Activated naive CD8-positive, alpha-beta T cell treated with anti-CD3 and anti-CD28 coated beads, Interleukin-2, amount 10 ng/mL, durations not matched to agents 7 days and 5 days (primary cell): Measurements from ENCODE around the gene MLX. TPM values are rescaled to one million over a fixed set of nuclear protein-coding genes. Genes with fewer than 3 reads are reported as not detected.

Experiments used
- ATAC-seq: fragments of 150-1000 bp; cut with Tn5 transposase; one replicate; pipeline ENCODE4 v1.10.0; 2021; ENCODE audit warnings: low read depth, moderate library complexity
- POLR2A ChIA-PET: fragments of 350-600 bp; sonication (Branson Sonifier 250); formaldehyde crosslinking; loops from one replicate; lab custom pipeline; 2021; ENCODE audit warnings: antibody characterized with exemption; lab: Charles Lee
- DNase-seq: peaks from one replicate; pipeline ENCODE4 v3.0.0; 2021
- H3K27ac Mint-ChIP-seq: one replicate; pipeline ENCODE4 v1.8.0; 2022; ENCODE audit warnings: mild to moderate bottlenecking, mixed read lengths
- H3K27me3 Mint-ChIP-seq: one replicate; pipeline ENCODE4 v1.8.0; 2022; ENCODE audit warnings: mild to moderate bottlenecking, moderate library complexity, mixed read lengths
- H3K36me3 Mint-ChIP-seq: one replicate; pipeline ENCODE4 v1.8.0; 2021; ENCODE audit warnings: mild to moderate bottlenecking, mixed read lengths
- H3K4me1 Mint-ChIP-seq: one replicate; pipeline ENCODE4 v1.8.0; 2021; ENCODE audit warnings: mixed read lengths
- H3K4me3 Mint-ChIP-seq: one replicate; pipeline ENCODE4 v1.8.0; 2022; ENCODE audit warnings: mild to moderate bottlenecking, moderate library complexity, mixed read lengths
- H3K9me3 Mint-ChIP-seq: one replicate; pipeline ENCODE4 v1.8.0; 2021; ENCODE audit warnings: mixed read lengths
- total RNA-seq, 2 experiments: library from RNA; stranded (reverse); gene quantifications; one replicate each; pipeline ENCODE4 v1.2.3, GENCODE V29; 2021

The MLX gene
- 10 to 100 TPM; 62.9 to 64.9 TPM for total RNA-seq

- POLR2A ChIA-PET: interaction anchor here (0.6 to 6.2 kb wide), 19 partner anchors 9 to 431 kb away, joined by 3 to 56 read pairs (median 4); partner anchors contain the start of genes BECN1, CAVIN1, NAGLU and PSMC3IP
- Mint-ChIP-seq H3K27ac (peak within 1 kb of the TSS; percentile 98), H3K36me3 (peaks cover 18% of the 10 kb centered on the region)
These were observed at the start of gene MLX for GRCh38 chr17:42566883-42567573. Gene MLX, plus strand, starts transcription at chr17:42567100. Its CDS starts 25 bp downstream, at chr17:42567125.

DNA sequence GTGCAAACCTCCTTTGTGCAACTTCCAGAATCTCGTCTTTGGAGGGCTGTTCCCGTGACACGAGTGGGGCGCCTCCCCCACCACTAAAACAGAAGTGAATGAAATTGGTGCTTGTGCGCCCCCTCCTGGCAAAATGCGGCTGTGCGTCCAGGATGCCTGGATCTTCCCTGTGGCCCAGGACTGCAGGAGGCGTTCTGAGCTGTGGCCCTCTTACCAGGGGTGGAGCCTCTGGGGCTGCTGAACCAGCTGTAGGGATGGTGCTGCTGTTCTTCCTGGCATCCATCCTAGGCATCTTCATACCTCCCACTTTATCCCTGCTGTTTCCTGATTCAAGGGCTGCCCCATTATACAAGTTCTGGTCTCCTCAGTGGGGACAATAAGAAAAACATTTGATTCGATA, 49.4 kb upstream of the MLX start:
- DNase-seq (peak; percentile 86), ATAC-seq (peak; percentile 83)
- no peak overlapping the region for H3K4me3 Mint-ChIP-seq
- peaks cover 5% of the 10 kb centered on the region for H3K4me1 Mint-ChIP-seq
- no peak overlapping the region for H3K27ac Mint-ChIP-seq
- no peaks in the 10 kb centered on the region for H3K27me3 Mint-ChIP-seq
- H3K36me3 Mint-ChIP-seq: no peaks in the 10 kb centered on the region
- POLR2A ChIA-PET: interaction anchor here (0.5 kb wide), 1 partner anchor 177 kb away, joined by 3 read pairs; no protein-coding TSS in a partner anchor
- no peaks in the 10 kb centered on the region for H3K9me3 Mint-ChIP-seq

More at GRCh38 chr17:42566883-42567573, at the start of gene MLX:
- Mint-ChIP-seq H3K4me3 (peak within 1 kb of the TSS; percentile 97), H3K27me3 (no peaks in the 10 kb centered on the region), H3K4me1 (peaks cover 35% of the 10 kb centered on the region), H3K9me3 (no peaks in the 10 kb centered on the region)
- peak; percentile 74 for ATAC-seq
- DNase-seq: peak; percentile 96

DNA sequence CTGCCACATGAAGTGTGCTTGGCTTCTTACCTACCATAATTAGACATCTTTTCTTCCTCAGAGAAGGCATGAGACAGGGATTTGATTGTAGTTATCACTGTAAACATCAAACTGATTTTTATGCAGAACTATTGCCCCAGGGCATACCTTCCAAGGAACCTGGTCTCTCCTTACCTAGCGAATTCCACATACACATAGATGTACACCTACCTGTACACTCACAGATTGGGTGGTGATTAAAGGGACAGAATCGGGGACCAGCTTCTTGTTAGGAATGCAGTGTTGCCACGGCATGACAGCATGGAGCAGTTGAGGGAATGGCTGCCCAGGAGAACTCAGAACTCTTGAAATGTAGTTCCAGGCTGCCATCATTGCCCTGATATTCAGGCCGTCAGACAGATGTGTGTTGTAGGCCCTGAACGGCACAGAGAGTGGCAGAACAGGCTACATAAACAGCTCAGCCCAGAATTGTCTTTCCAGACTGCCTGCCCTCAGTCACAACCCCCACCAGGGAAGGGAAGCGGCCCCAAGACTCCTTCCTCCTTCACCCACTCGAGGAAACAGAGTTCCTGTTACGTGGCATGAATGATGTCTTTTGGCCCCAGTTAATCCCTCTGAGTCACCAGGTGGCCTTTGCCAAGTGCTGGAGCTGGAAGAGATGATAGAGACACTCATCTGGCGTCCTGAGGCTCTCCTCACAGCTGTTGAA, 48.7 kb upstream of the MLX start:
- Mint-ChIP-seq H3K4me3 (no peak overlapping the region), H3K27ac (no peak overlapping the region), H3K4me1 (peaks cover 5% of the 10 kb centered on the region), H3K36me3 (no peaks in the 10 kb centered on the region), H3K27me3 (no peaks in the 10 kb centered on the region), H3K9me3 (no peaks in the 10 kb centered on the region)
- DNase-seq: no peak
- ATAC-seq: no peak
- POLR2A ChIA-PET: interaction anchor here (0.5 kb wide), 1 partner anchor 177 kb away, joined by 3 read pairs; no protein-coding TSS in a partner anchor

DNA sequence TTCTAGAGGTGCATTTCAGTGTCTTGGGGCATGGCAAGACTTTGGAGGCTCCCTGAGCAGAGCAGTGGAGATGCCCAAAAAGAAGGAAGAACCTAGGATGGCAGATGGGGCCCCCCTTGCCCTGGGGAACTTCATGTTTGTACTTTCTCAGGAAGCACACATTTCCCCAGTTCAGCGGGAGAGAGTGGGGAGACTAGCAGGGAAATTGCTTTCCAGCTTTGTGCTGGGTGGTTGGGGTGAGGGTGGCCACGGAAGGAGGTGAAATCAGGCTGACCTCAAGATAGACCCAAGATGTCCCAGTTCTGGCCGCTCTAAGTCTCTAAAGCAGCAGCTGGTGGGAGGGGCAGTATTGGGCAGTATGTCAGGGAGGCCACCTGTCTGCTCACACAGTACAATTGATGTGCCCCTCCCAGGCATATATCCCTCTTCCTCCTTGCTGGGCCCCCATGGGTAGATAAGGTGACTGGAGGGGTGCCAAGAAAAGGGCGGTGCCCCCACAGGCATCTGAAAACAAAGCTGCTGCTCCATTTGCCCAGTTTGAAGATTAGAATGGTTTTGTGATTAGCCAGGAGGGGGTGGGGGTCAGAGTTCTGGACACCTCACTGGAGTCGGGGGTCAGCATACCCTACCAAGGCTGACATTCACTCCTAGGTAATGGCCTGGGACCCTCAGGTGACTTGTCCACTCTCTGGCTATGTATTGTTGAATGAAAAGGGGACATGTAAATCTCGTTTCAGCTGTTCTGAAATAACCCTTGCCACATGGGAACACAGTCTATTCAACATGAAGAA, 48.0 kb upstream of the MLX start:
- no peaks in the 10 kb centered on the region for H3K36me3 Mint-ChIP-seq
- H3K27me3 Mint-ChIP-seq: no peaks in the 10 kb centered on the region
- no peak overlapping the region for H3K27ac Mint-ChIP-seq
- no peak for DNase-seq
- POLR2A ChIA-PET: interaction anchor here (1.2 kb wide), 1 partner anchor 11 kb away, joined by 3 read pairs; no protein-coding TSS in a partner anchor
- no peak overlapping the region for H3K4me3 Mint-ChIP-seq
- H3K4me1 Mint-ChIP-seq: peaks cover 5% of the 10 kb centered on the region
- H3K9me3 Mint-ChIP-seq: no peaks in the 10 kb centered on the region
- no peak for ATAC-seq

DNA sequence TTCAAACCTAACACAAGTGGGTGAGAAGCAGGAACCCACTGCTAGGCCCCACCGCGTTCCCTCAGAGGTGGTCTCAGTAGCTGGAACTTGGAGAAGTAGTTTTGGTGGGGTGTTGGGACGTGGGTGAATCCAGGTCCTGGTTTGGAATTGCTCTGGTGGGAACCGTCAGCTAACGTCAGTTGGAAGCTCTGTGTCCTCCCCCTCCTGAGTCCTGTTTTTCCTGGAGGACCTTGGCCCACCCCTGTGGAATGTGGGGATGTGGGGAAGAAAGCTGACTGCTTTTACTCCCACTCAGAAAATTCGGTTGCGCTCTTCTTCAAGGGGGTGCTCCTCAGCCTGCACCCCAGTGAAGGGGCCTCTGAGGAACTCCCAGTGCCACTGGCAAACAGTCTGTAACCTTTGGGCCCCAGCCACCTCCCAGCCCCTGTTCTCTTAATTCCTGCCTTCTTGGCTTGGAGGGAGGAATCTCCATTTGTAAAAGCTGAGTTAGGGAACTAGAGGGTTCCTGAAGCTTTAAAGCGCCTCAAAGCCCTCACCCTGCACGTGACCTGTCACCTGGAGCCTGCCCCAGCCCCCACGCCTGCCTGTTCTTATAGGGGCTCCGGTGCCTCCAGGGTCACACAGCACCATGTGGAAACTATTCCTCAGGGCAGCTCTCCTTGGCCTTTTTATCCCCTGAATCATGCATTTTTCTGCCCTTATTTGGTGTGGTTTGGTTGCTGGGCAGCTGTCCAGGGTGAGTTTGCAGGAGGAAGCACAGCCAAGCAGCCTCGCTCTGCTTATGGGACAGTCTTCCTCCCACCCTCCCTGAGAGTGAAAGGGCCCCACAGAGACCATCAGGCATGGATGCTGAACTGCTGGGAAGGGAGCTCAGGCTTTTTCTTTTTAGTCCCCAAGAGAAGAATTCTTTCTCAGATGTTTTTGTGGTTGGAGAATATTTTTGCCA, 47.1 kb upstream of the MLX start:
- POLR2A ChIA-PET: interaction anchor here (1.2 kb wide), 1 partner anchor 10 kb away, joined by 3 read pairs; no protein-coding TSS in a partner anchor
- ATAC-seq (no peak), DNase-seq (no peak)
- H3K27ac Mint-ChIP-seq: no peak overlapping the region
- no peaks in the 10 kb centered on the region for H3K27me3 Mint-ChIP-seq
- H3K9me3 Mint-ChIP-seq: no peaks in the 10 kb centered on the region
- no peaks in the 10 kb centered on the region for H3K36me3 Mint-ChIP-seq
- H3K4me1 Mint-ChIP-seq: peaks cover 6% of the 10 kb centered on the region
- H3K4me3 Mint-ChIP-seq: no peak overlapping the region

DNA sequence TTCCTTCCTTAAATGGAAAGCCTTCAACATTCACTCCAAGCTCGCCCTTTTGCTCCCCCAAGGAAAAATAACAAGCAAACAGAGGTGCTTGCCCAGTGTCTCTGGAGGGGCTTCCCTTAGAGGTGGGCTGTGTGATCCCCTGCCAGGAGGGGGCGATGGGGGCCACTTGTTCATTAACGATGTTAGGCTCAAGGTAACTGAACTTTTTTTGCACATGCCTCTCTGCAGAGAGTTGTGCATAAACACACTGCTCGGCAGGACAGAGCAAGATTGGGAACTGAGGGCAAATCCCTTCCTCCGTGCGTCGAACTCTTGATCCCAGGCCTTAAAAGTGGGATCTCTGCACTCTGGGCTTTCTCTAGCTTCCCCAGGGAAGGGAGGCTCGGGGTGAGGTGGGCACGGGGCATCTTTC, 46.4 kb upstream of the MLX start:
- DNase-seq (no peak), ATAC-seq (no peak)
- no peaks in the 10 kb centered on the region for H3K36me3 Mint-ChIP-seq

GRCh38 chr17:42521036-42521435, 45.9 kb upstream of the MLX start:
- DNase-seq (no peak), ATAC-seq (no peak)
- H3K27ac Mint-ChIP-seq: no peak overlapping the region
- H3K4me1 Mint-ChIP-seq: peaks cover 8% of the 10 kb centered on the region
- no peaks in the 10 kb centered on the region for H3K9me3 Mint-ChIP-seq
- POLR2A ChIA-PET: no interaction called here
- H3K4me3 Mint-ChIP-seq: no peak overlapping the region
- no peaks in the 10 kb centered on the region for H3K36me3 Mint-ChIP-seq
- H3K27me3 Mint-ChIP-seq: peaks cover 3% of the 10 kb centered on the region

More for the DNA sequence above, 46.4 kb upstream of the MLX start:
- peaks cover 6% of the 10 kb centered on the region for H3K4me1 Mint-ChIP-seq
- H3K27me3 Mint-ChIP-seq: peaks cover 3% of the 10 kb centered on the region
- H3K4me3 Mint-ChIP-seq: no peak overlapping the region
- H3K27ac Mint-ChIP-seq: no peak overlapping the region
- no peaks in the 10 kb centered on the region for H3K9me3 Mint-ChIP-seq
- POLR2A ChIA-PET: no interaction called here

DNA sequence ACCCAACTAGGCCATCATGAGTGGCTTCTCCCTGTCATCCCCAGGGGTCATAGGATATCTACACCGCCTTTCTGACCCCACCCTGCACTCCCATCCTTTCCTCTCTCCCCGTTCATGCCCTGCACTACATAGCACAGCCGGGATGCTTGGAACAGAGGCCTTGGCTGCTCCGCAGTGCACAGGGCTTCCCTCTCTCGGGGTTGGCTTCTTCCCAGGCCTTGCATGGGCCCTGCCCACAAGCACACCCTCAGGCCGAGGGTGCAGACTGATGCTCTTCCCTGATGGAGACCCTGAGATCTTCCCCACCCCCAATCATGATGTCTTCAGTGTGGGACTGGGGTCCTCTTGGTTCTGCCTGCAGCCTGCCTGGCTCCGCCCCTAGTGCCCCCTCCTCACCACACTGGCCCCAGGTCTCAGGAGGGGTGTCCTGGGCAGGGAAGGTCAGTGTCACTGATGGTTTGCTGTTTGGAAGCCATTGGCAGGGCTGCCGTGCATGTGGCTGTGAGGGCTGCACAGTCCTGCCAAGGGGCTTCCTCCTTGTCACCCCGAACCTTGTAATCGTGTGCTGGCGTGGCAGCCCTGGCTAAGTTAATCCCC, 45.1 kb upstream of the MLX start:
- Mint-ChIP-seq H3K4me1 (peaks cover 10% of the 10 kb centered on the region), H3K27ac (no peak overlapping the region), H3K4me3 (no peak overlapping the region), H3K9me3 (no peaks in the 10 kb centered on the region), H3K27me3 (peaks cover 3% of the 10 kb centered on the region), H3K36me3 (no peaks in the 10 kb centered on the region)
- POLR2A ChIA-PET: no interaction called here
- DNase-seq (no peak), ATAC-seq (no peak)

DNA sequence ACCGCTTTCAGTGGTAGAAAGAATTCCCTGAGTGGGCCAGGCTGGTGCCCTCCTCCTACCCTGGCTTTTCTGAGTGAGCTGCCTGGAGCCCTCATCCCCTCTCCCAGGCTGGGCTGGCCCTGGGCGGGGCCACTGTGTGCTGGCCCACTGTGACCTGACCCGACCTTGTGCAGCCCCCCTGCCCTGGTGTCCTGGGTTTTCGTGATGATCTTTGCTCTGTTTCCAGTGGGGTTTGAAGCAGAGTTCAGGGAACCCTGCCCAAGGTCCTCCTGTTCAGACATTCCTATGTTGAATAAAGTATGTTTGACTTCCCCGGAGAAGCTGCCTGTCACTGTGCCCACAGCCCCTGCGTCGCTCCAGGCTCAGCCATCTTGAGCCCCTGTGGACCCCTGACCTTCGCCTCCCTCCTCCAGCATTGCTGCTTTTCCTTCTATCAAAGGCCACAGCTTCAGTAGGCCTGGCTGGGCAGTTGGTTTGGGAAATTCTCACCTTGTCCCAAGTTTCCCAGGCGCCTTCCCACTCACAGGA, 44.6 kb upstream of the MLX start:
- Mint-ChIP-seq H3K4me1 (peaks cover 15% of the 10 kb centered on the region), H3K4me3 (no peak overlapping the region), H3K27ac (no peak overlapping the region), H3K9me3 (no peaks in the 10 kb centered on the region), H3K36me3 (no peaks in the 10 kb centered on the region), H3K27me3 (peaks cover 3% of the 10 kb centered on the region)
- no peak for ATAC-seq
- no peak for DNase-seq
- POLR2A ChIA-PET: no interaction called here

DNA sequence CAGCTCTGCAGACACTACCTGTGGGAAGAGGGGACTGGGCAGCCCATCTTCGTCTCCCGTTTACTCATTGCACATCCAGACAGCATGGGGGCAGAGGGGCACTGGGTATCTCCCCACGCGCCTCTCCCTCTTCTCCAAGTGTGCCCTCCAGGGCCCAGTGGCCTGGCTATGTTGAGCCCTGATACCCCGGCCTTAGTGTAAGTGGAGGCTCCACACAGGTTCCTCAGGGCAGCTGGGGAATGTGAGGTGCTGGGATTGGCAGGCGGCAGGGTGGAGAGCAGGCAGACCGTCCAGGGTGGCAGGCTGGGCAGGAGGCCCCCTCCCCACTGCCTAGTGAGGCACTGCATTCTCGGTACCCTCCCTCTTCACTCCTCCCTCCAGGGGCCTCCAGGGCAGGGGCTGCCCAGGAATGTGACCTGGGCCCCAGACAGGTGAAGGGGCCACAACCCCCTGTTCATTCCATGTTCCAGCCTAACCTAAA, 44.1 kb upstream of the MLX start:
- peaks cover 13% of the 10 kb centered on the region for H3K4me1 Mint-ChIP-seq
- no peak for DNase-seq
- no peak overlapping the region for H3K27ac Mint-ChIP-seq
- POLR2A ChIA-PET: no interaction called here
- peaks cover 3% of the 10 kb centered on the region for H3K27me3 Mint-ChIP-seq
- H3K9me3 Mint-ChIP-seq: no peaks in the 10 kb centered on the region
- H3K36me3 Mint-ChIP-seq: no peaks in the 10 kb centered on the region
- ATAC-seq: no peak
- H3K4me3 Mint-ChIP-seq: no peak overlapping the region

GRCh38 chr17:42525221-42525620, 41.7 kb upstream of the MLX start:
- Mint-ChIP-seq H3K36me3 (no peaks in the 10 kb centered on the region), H3K27me3 (peaks cover 3% of the 10 kb centered on the region), H3K4me3 (no peak overlapping the region), H3K9me3 (no peaks in the 10 kb centered on the region), H3K4me1 (peaks cover 24% of the 10 kb centered on the region), H3K27ac (no peak overlapping the region)
- no peak for DNase-seq
- no peak for ATAC-seq
- POLR2A ChIA-PET: no interaction called here

DNA sequence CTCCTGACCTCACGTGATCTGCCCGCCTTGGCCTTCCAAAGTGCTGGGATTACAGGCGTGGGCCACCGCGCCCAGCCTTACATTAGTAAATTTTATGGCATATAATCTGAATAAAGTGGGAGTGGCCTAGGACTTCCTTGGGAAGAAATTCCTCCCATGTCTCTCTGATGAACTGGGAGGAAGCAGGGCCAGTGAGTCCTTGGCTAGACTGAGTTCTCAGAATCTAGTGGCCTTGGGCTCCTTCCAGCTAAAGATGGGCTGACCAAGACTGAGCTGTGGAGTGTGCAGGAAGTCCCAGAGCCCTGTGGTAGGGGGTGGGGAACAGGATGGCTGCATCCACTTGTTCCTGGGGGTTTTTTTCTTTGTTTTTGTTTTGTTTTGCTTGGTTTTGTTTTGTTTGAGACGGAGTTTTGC, 40.9 kb upstream of the MLX start:
- ATAC-seq (no peak), DNase-seq (no peak)
- Mint-ChIP-seq H3K27me3 (peaks cover 3% of the 10 kb centered on the region), H3K36me3 (no peaks in the 10 kb centered on the region), H3K4me1 (peaks cover 32% of the 10 kb centered on the region), H3K27ac (no peak overlapping the region), H3K9me3 (no peaks in the 10 kb centered on the region), H3K4me3 (no peak overlapping the region)
- POLR2A ChIA-PET: no interaction called here
